Globus pallidus (tissue), 1 donor: ENCODE data around the gene ADGRG3.
"Not testable (repeated sequence)": the region's sequence is repeated elsewhere in the genome, so short reads cannot be mapped to it uniquely, and the experiment has no call there.

Source experiments
- DNase-seq: peaks from one replicate; pipeline ENCODE4 v3.0.0-alpha.2; 2015; ENCODE audit warnings: low spot score

ADGRG3 gene

GRCh38 chr16:57663917-57664661, 4.0 kb upstream of the ADGRG3 start:
- DNase-seq = no peak

- DNase-seq = no peak
These were observed 3.5 kb upstream of the ADGRG3 start for GRCh38 chr16:57664662-57665025.

- no peak for DNase-seq
These were observed 2.6 kb upstream of the ADGRG3 start for GRCh38 chr16:57665541-57665940.

GRCh38 chr16:57666353-57667047, 1.6 kb upstream of the ADGRG3 start:
- DNase-seq = no peak

- no peak for DNase-seq
These were observed 1.0 kb upstream of the ADGRG3 start for GRCh38 chr16:57667048-57667525.

GRCh38 chr16:57667526-57668262, 412 bp upstream of the ADGRG3 start:
- DNase-seq = no peak

GRCh38 chr16:57668630-57669475, 747 bp downstream of the ADGRG3 start:
- no peak for DNase-seq

- DNase-seq = no peak
These were observed 1.5 kb downstream of the ADGRG3 start for GRCh38 chr16:57669476-57670162.

GRCh38 chr16:57670196-57670595, 2.1 kb downstream of the ADGRG3 start:
- no peak for DNase-seq

GRCh38 chr16:57671451-57671850, 3.3 kb downstream of the ADGRG3 start:
- DNase-seq = not testable (repeated sequence)

GRCh38 chr16:57672416-57672815, 4.3 kb downstream of the ADGRG3 start:
- DNase-seq = no peak

GRCh38 chr16:57672824-57673223, 4.7 kb downstream of the ADGRG3 start:
- DNase-seq = no peak

- no peak for DNase-seq
These were observed 7.8 kb downstream of the ADGRG3 start for GRCh38 chr16:57675741-57676551.

GRCh38 chr16:57676553-57677085, 8.5 kb downstream of the ADGRG3 start:
- DNase-seq = no peak

GRCh38 chr16:57677622-57678369, 9.7 kb downstream of the ADGRG3 start:
- DNase-seq = no peak

GRCh38 chr16:57679016-57679415, 10.9 kb downstream of the ADGRG3 start:
- DNase-seq = no peak

GRCh38 chr16:57679767-57680482, 11.8 kb downstream of the ADGRG3 start:
- DNase-seq = no peak

- DNase-seq = no peak
These were observed 12.8 kb downstream of the ADGRG3 start for GRCh38 chr16:57680842-57681375.
